ENCODE measurements around the gene ACTN4. TPM values are rescaled to one million over a fixed set of nuclear protein-coding genes. Genes with fewer than 3 reads are reported as not detected.

ACTN4 gene
- total RNA-seq, 4 donors from 2014 or later: 259 to 844 (median 429) TPM

DNA sequence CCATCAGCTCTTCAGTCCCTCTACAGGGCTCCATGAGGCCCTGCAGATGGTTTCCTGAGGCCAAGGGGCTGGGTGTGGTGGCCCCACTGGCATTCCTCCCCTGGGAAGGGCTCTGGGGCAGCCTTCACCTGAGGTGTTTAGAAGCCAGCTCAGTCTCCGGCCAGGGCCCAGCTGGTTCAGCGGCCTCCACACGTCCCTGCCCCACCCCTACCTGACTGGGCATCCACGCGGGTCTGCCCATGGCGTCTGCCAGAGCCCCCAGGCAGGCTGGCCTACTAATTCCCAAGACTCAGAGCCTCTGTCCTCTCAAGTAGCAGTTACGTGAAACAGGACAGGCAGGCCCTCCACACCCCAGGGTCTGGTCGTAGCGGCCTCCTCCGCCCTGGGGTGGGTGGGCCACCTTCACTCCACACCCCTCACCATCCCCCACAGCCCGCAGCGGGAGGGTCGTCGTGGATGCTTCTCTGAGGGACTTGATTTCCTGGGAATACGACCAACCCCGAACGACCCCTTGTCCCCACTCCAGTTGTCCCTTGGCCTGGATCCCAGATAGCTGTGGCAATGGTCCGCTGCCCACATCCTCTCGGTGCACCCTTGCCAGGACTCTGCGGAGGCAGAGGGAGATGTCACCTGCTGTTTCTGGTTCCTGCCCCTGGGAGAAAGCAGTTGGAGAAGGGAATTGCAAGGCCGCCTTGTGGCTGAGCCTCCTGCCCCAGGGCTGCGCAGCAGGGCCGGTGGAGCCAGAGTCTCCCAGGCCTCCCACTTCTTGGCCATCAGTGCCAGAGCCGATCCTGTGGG is 72.5 kb downstream of the ACTN4 start:
- no peak for DNase-seq
- intact Hi-C loops (cut with DNase I; ENCODE audit: low total_unique reads): no loop called here
- peak overlapping the region; percentile 76 to 92 for H3K27ac ChIP-seq
- H3K27me3 ChIP-seq: no peaks in the 10 kb centered on the region
- H3K9me3 ChIP-seq: no peaks in the 10 kb centered on the region
- no peaks in the 10 kb centered on the region for H3K36me3 ChIP-seq
- no peak for TF ChIP-seq POLR2A (IDR thresholded peaks at IDR 0.05)
- TF ChIP-seq, protein P1, sequence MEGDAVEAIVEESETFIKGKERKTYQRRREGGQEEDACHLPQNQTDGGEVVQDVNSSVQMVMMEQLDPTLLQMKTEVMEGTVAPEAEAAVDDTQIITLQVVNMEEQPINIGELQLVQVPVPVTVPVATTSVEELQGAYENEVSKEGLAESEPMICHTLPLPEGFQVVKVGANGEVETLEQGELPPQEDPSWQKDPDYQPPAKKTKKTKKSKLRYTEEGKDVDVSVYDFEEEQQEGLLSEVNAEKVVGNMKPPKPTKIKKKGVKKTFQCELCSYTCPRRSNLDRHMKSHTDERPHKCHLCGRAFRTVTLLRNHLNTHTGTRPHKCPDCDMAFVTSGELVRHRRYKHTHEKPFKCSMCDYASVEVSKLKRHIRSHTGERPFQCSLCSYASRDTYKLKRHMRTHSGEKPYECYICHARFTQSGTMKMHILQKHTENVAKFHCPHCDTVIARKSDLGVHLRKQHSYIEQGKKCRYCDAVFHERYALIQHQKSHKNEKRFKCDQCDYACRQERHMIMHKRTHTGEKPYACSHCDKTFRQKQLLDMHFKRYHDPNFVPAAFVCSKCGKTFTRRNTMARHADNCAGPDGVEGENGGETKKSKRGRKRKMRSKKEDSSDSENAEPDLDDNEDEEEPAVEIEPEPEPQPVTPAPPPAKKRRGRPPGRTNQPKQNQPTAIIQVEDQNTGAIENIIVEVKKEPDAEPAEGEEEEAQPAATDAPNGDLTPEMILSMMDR (IDR thresholded peaks at IDR 0.05): no peak
- H3K4me3 ChIP-seq: no peak overlapping the region
- H3K4me1 ChIP-seq: peaks cover 0 to 5% of the 10 kb centered on the region in 2 donors

DNA sequence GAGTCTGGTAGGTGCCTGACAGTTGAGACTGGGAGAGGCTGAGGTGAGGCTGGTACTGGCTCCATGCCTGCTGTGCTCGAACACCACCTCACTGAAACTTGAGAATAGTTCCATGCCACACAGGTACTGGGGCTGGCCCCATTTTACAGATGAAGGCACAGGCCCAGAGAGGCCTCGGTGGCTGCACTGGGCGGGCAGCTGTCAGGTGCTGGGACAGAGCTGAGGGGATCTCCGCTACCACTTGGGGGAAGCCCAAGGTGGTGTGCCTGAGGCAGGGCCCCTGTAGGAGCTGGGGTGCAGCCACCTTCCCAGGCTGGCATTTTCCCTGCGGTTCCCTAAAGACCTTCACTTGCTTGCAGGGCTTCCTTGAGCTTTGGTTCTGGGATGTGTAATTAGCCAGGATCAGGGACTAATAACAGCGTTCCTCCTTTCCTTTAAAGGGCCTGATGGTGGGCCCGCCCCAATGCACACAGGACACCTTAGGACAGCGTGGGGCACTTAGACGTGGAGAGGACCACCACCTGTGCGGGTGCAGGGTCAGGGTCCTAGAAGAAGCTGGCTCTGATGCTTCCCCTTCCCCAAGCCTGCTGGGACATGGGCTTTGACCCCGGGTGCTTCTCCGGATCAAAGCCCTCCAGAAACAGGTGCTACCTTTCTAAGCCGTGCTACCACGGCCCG is 73.2 kb downstream of the ACTN4 start:
- TF ChIP-seq, protein P1 (IDR thresholded peaks at IDR 0.05): no peak
- Histone ChIP-seq H3K4me3 (no peak overlapping the region), H3K4me1 (peaks cover 0 to 5% of the 10 kb centered on the region in 2 donors), H3K27ac (peak overlapping the region; percentile 76 to 92), H3K27me3 (no peaks in the 10 kb centered on the region), H3K9me3 (no peaks in the 10 kb centered on the region), H3K36me3 (no peaks in the 10 kb centered on the region)
- DNase-seq: no peak
- intact Hi-C loops (cut with DNase I; ENCODE audit: low total_unique reads): no loop called here

DNA sequence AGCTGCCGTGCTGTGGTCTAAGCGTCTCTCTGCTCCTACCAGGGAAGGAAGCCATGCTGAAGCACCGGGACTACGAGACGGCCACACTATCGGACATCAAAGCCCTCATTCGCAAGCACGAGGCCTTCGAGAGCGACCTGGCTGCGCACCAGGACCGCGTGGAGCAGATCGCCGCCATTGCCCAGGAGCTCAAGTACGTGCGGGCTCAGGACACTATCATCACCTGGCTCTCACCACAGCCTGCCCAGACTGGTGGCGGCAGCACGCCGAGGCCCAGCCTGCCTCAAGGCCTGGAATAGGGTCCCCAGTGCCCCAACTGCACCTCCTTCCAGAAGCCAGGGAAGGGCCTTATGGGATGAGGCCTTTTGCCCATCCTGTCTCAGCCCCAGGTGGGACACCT is 74.0 kb downstream of the ACTN4 start:
- intact Hi-C loops (cut with DNase I; ENCODE audit: low total_unique reads): no loop called here
- Histone ChIP-seq H3K9me3 (no peaks in the 10 kb centered on the region), H3K36me3 (no peaks in the 10 kb centered on the region), H3K4me1 (peaks cover 0 to 10% of the 10 kb centered on the region in 2 donors), H3K27me3 (no peaks in the 10 kb centered on the region), H3K4me3 (no peak overlapping the region), H3K27ac (peak overlapping the region; percentile 76 to 92)
- no peak for DNase-seq
- TF ChIP-seq, protein P1 (IDR thresholded peaks at IDR 0.05): no peak
- no peak for TF ChIP-seq POLR2A (IDR thresholded peaks at IDR 0.05)

DNA sequence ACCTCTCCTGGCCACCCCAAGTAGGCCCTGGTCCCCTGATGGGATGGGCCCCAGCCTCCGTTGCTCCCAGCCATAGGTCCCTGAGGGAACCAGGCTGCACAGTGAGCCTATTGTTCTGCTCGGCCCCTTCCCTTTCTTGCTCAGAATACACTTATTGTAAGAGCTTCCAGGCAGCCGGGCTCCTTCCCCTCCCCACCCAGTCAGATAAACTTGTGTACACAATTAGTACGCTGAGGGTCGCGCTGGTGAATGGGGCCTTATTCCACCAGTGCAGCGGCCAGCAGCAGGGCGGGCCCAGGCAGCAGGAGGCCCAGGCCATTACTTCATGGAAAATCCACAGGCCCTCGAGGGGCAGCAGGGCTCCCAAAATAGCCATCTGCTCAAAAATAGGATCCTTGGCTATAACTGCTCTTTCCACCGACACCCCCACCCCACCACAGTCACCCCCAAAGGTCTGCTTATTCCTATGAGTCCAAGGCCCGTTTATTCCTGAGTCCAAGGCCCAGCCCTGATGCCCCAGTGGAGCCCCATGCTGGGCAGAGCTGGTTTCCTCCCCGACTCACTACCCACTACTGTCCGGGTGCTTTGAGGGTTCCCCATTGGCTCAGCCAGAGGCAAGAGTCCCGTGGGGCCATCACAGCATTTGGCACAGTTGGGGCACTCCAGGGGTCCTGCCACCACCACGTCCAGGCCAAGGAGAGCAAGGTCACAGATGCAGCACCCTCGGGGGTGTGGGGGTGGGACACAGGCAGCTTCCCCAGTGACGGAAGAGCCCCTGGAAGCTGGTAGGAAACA is 74.7 kb downstream of the ACTN4 start:
- TF ChIP-seq, protein P1 (IDR thresholded peaks at IDR 0.05): no peak
- no peak for TF ChIP-seq POLR2A (IDR thresholded peaks at IDR 0.05)
- H3K27ac ChIP-seq: peak overlapping the region; percentile 76 to 92
- no peaks in the 10 kb centered on the region for H3K9me3 ChIP-seq
- no peaks in the 10 kb centered on the region for H3K27me3 ChIP-seq
- H3K4me1 ChIP-seq: peaks cover 0 to 11% of the 10 kb centered on the region in 2 donors
- H3K4me3 ChIP-seq: no peak overlapping the region
- intact Hi-C loops (cut with DNase I; ENCODE audit: low total_unique reads): no loop called here
- no peaks in the 10 kb centered on the region for H3K36me3 ChIP-seq
- no peak for DNase-seq
